DND-41 (cell line): ENCODE results near the gene RIPOR3.

ENCODE experiments used
- ATAC-seq: fragments of 200-7000 bp; cut with Tn5 transposase; 3 replicates; pipeline ENCODE4 v1.9.1; 2021; ENCODE audit warnings: low read depth; ENCODE audit not compliant: insufficient read depth
- DNase-seq: peaks from one replicate; pipeline ENCODE4 v3.0.0-alpha.2; 2020
- H2AFZ ChIP-seq: 2 replicates; pipeline ENCODE4 v1.6.0; 2012; ENCODE audit warnings: low read depth, low read length
- H3K27ac ChIP-seq: 2 replicates; pipeline ENCODE4 v1.5.1; 2012; ENCODE audit warnings: low read length, inconsistent platforms
- H3K27me3 ChIP-seq: fragments of 200-600 bp; sonication (generic); 2 replicates; pipeline ENCODE4 v1.6.0; 2012; ENCODE audit warnings: low read length, mild to moderate bottlenecking, inconsistent platforms; ENCODE audit not compliant: insufficient read depth, poor library complexity
- H3K36me3 ChIP-seq: 2 replicates; pipeline ENCODE4 v1.5.1; 2012; ENCODE audit warnings: low read length, inconsistent platforms; ENCODE audit not compliant: insufficient read depth
- H3K4me1 ChIP-seq: 2 replicates; pipeline ENCODE4 v1.5.1; 2012; ENCODE audit warnings: mild to moderate bottlenecking, low read length; ENCODE audit not compliant: insufficient read depth
- H3K4me2 ChIP-seq: 2 replicates; pipeline ENCODE4 v1.6.0; 2012; ENCODE audit warnings: mild to moderate bottlenecking, moderate library complexity, low read length, inconsistent platforms; ENCODE audit not compliant: insufficient read depth
- H3K4me3 ChIP-seq, 2 experiments: fragments of 200-600 bp in 1 of 2; shearing (Covaris generic) in 1 of 2; 2 replicates each; pipeline ENCODE4 v1.5.1; 2012 to 2016; ENCODE audit warnings: inconsistent platforms in 2 of 2, low read length in 2 of 2, mild to moderate bottlenecking in 2 of 2, low read depth in 1 of 2, moderate library complexity in 1 of 2
- H3K79me2 ChIP-seq: 2 replicates; pipeline ENCODE4 v1.6.0; 2012; ENCODE audit warnings: low read length, inconsistent platforms; ENCODE audit not compliant: insufficient read depth
- H3K9ac ChIP-seq: 2 replicates; pipeline ENCODE4 v1.6.0; 2012; ENCODE audit warnings: low read depth, mild to moderate bottlenecking, inconsistent platforms, low read length, moderate library complexity
- H3K9me3 ChIP-seq: 2 replicates; pipeline ENCODE4 v1.5.1; 2012; ENCODE audit warnings: low read length, moderate library complexity, mild to moderate bottlenecking, inconsistent platforms; ENCODE audit not compliant: insufficient read depth, severe bottlenecking
- H4K20me1 ChIP-seq: 2 replicates; pipeline ENCODE4 v1.6.0; 2012; ENCODE audit warnings: low read length; ENCODE audit not compliant: insufficient read depth
- EZH2 ChIP-seq: IDR thresholded peaks from 3 replicates; pipeline ENCODE4 v1.6.1; 2012; ENCODE audit warnings: borderline replicate concordance, low read depth, mild to moderate bottlenecking, moderate library complexity, low read length, inconsistent platforms; ENCODE audit not compliant: severe bottlenecking
- TF ChIP-seq, protein P1 (sequence below): IDR thresholded peaks from 2 replicates; pipeline ENCODE4 v1.5.1; 2012; ENCODE audit warnings: borderline replicate concordance, low read length, moderate library complexity, mild to moderate bottlenecking; ENCODE audit not compliant: poor library complexity, severe bottlenecking; ENCODE audit errors: extremely low read depth

The RIPOR3 gene

DNA sequence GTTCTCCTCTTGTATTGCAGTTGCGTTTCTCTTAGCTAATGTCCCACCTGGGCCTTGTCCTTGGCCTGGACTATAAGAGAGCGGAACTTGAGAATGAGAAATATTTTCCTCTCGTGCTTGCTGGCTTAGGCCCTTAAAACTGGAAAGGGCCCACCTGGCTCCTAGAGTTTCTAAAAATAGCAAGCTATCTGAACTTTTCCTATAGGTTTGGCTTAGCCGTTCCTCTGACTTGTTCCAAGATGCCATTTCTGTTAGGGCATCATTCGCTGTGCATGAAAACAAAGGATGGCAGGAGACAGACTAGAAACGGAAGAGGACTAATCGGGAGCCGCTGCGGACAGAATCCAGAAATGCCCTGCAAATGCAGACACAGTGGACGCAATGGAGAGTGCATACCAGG, 4.5 kb downstream of the RIPOR3 start:
- Histone ChIP-seq H3K4me2 (no peak overlapping the region), H3K79me2 (no peaks in the 10 kb centered on the region), H3K9me3 (no peaks in the 10 kb centered on the region), H3K27me3 (peaks cover 17% of the 10 kb centered on the region), H3K36me3 (no peaks in the 10 kb centered on the region), H3K4me3 (no peak overlapping the region), H3K4me1 (no peaks in the 10 kb centered on the region), H4K20me1 (no peaks in the 10 kb centered on the region), H2AFZ (no peak overlapping the region), H3K27ac (no peak overlapping the region), H3K9ac (no peak overlapping the region)
- TF ChIP-seq EZH2 = no peak
- TF ChIP-seq, protein P1, sequence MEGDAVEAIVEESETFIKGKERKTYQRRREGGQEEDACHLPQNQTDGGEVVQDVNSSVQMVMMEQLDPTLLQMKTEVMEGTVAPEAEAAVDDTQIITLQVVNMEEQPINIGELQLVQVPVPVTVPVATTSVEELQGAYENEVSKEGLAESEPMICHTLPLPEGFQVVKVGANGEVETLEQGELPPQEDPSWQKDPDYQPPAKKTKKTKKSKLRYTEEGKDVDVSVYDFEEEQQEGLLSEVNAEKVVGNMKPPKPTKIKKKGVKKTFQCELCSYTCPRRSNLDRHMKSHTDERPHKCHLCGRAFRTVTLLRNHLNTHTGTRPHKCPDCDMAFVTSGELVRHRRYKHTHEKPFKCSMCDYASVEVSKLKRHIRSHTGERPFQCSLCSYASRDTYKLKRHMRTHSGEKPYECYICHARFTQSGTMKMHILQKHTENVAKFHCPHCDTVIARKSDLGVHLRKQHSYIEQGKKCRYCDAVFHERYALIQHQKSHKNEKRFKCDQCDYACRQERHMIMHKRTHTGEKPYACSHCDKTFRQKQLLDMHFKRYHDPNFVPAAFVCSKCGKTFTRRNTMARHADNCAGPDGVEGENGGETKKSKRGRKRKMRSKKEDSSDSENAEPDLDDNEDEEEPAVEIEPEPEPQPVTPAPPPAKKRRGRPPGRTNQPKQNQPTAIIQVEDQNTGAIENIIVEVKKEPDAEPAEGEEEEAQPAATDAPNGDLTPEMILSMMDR = no peak
- ATAC-seq (no peak), DNase-seq (no peak)

DNA sequence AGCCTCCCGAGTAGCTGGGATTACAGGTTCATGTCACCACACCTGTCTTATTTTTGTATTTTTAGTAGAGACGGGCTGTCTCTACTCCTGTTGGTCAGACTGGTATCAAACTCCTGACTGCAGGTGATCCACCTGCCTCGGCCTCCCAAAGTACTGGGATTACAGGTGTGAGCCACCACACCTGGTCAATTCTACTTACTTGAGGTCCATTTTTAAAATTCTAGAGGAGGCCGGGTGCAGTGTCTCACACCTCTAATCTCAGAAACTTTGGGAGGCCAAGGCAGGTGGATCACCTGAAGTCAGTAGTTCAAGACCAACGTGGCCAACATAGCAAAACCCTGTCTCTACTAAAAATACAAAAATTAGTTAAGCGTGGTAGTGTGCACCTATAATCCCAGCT, 7.8 kb downstream of the RIPOR3 start:
- no peak overlapping the region for H3K4me2 ChIP-seq
- H3K9me3 ChIP-seq = no peaks in the 10 kb centered on the region
- H2AFZ ChIP-seq = no peak overlapping the region
- H3K4me1 ChIP-seq = no peaks in the 10 kb centered on the region
- no peaks in the 10 kb centered on the region for H3K36me3 ChIP-seq
- H3K27me3 ChIP-seq = peaks cover 2% of the 10 kb centered on the region
- DNase-seq = no peak
- H4K20me1 ChIP-seq = no peaks in the 10 kb centered on the region
- no peaks in the 10 kb centered on the region for H3K79me2 ChIP-seq
- no peak for TF ChIP-seq EZH2
- TF ChIP-seq, protein P1 = no peak
- ATAC-seq = no peak
- no peak overlapping the region for H3K9ac ChIP-seq
- no peak overlapping the region for H3K27ac ChIP-seq
- H3K4me3 ChIP-seq = no peak overlapping the region

DNA sequence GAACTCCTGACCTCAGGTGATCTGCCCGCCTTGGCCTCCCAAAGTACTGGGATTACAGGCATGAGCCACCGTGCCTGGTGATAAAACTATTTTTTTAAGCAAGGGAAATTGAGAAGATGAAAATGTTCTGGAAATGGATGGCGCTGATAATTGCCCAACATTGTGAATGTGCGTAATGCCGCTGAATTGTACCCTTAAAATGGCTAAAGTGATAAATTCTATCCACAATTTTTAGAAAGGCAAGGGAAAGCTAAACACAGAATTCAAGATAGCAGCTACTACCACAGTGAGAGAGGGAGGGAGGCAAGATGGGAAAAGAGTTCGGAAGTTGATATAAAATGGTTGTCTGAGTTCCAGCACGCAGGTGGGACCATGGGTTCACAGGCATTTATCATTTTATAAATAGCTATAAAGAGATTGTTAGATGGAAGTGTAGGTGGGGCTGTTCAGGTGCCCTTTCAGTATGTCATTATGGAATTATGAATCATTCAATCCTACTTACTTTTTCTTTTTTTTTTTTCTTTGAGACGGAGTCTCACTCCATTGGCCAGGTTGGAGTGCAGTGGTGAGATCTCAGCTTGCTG, 8.3 kb downstream of the RIPOR3 start:
- H3K36me3 ChIP-seq = no peaks in the 10 kb centered on the region
- H3K4me3 ChIP-seq = no peak overlapping the region
- H3K9ac ChIP-seq = no peak overlapping the region
- no peaks in the 10 kb centered on the region for H4K20me1 ChIP-seq
- no peaks in the 10 kb centered on the region for H3K4me1 ChIP-seq
- H3K9me3 ChIP-seq = no peaks in the 10 kb centered on the region
- H2AFZ ChIP-seq = no peak overlapping the region; the same call in 1 of the 2 replicates
- no peaks in the 10 kb centered on the region for H3K27me3 ChIP-seq
- H3K4me2 ChIP-seq = no peak overlapping the region
- no peak for ATAC-seq
- TF ChIP-seq, protein P1 = no peak
- no peak for TF ChIP-seq EZH2
- H3K27ac ChIP-seq = no peak overlapping the region
- H3K79me2 ChIP-seq = no peaks in the 10 kb centered on the region
- no peak for DNase-seq

DNA sequence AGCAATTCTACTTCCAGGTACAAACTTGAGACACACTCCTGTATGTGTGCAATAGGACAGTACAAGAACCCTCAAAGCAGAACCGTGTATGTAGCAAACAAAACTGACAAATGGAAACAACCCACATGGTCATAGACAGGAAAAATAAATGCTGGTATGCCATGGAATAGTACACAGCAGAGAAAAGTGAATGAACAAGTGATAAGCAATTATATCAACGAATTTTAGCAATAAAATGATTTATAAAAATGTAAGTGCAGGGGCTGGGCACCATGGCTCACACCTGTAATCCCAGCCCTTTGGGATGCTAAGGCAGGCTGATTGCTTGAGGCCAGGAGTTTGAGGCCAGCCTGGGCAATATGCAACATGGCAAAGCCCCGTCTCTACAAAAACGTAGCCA, 9.3 kb downstream of the RIPOR3 start:
- Histone ChIP-seq H3K27ac (no peak overlapping the region), H4K20me1 (no peaks in the 10 kb centered on the region), H2AFZ (no peak overlapping the region), H3K4me3 (no peak overlapping the region), H3K4me1 (no peaks in the 10 kb centered on the region), H3K4me2 (no peak overlapping the region), H3K27me3 (no peaks in the 10 kb centered on the region), H3K9me3 (no peaks in the 10 kb centered on the region), H3K36me3 (no peaks in the 10 kb centered on the region), H3K79me2 (no peaks in the 10 kb centered on the region), H3K9ac (no peak overlapping the region)
- ATAC-seq (no peak), DNase-seq (no peak)
- TF ChIP-seq, protein P1 = no peak
- TF ChIP-seq EZH2 = no peak
